ENCODE measurements around the gene RNF125.
"Not testable (repeated sequence)": the region's sequence is repeated elsewhere in the genome, so short reads cannot be mapped to it uniquely, and the experiment has no call there.

The RNF125 gene

DNA sequence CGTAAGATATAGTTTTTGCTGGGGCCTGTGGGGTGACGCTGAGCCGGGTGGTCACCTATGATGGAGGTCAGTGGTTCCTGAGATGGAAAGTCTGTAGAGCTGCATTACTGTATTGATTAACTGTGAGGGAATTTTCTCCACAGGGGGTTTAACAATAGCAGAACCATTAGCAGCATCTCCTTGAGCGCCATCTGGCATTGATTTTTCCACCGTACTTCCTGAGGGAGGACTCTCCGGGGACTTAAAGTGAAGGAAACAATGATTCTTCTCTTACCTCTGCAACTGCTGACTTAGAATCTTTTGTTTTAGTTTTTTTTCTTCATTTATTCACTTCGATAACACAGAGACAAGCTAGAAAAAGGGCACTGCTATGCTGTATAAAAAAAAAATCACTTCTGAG is 22.6 kb upstream of the RNF125 start:
- H3K36me3 ChIP-seq: no peaks in the 10 kb centered on the region
- TF ChIP-seq, protein P1, sequence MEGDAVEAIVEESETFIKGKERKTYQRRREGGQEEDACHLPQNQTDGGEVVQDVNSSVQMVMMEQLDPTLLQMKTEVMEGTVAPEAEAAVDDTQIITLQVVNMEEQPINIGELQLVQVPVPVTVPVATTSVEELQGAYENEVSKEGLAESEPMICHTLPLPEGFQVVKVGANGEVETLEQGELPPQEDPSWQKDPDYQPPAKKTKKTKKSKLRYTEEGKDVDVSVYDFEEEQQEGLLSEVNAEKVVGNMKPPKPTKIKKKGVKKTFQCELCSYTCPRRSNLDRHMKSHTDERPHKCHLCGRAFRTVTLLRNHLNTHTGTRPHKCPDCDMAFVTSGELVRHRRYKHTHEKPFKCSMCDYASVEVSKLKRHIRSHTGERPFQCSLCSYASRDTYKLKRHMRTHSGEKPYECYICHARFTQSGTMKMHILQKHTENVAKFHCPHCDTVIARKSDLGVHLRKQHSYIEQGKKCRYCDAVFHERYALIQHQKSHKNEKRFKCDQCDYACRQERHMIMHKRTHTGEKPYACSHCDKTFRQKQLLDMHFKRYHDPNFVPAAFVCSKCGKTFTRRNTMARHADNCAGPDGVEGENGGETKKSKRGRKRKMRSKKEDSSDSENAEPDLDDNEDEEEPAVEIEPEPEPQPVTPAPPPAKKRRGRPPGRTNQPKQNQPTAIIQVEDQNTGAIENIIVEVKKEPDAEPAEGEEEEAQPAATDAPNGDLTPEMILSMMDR (IDR thresholded peaks at IDR 0.05): no peak
- H3K9me3 ChIP-seq: no peaks in the 10 kb centered on the region
- H3K4me1 ChIP-seq (ENCODE audit: control insufficient read depth in 1 of 2, insufficient read depth in 1 of 2, low read depth in 1 of 2, low read length in 1 of 2): no peaks in the 10 kb centered on the region
- H3K4me3 ChIP-seq (ENCODE audit: low read depth in 1 of 2, low read length in 1 of 2): no peak overlapping the region
- no peak overlapping the region for H3K27ac ChIP-seq
- H3K27me3 ChIP-seq: no peaks in the 10 kb centered on the region

DNA sequence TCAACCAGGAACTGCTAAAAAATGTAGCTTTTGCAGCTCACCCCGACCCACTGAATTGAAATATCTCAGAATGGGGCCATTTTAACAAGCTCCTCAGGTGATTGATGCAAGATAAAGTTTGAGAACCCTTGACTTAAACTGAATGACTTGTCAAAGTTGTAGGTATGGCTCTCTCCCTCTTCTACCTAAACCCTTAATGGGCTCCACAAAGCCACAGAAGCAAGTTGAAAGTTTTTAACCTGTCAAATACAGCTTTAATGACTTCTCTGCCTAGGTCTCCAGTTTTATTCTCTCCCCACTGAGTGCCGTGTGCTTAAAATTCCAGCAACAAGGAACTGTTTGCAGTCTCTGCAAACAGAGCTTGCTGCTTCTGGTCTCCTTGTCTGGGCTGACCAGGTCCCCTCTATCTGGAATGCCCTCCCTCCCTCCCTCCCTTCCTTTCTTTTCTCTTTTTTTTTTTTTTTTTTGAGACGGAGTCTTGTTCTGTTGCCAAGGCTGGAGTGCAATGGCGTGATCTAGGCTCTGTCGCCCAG is 19.7 kb upstream of the RNF125 start:
- no peaks in the 10 kb centered on the region for H3K36me3 ChIP-seq
- TF ChIP-seq, protein P1 (IDR thresholded peaks at IDR 0.05): no peak
- H3K4me1 ChIP-seq (ENCODE audit: control insufficient read depth in 1 of 2, insufficient read depth in 1 of 2, low read depth in 1 of 2, low read length in 1 of 2): no peaks in the 10 kb centered on the region

DNA sequence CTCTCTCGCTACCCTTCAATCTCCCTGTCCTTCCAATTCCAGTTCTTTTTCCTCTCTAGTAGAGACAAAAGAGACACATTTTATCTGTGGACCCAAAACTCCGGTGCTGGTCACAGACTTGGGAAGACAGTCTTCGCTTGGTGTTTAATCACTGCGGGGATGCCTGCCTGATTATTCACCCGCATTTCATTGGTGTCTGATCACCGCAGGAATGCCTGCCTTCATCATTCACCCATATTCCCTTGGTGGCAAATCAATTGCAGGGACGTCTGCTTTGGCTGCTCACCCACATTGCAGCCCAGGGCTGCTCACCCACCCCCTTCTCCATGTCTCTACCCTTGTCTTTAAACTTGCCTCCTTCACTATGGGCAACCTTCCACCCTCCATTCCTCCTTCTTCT is 17.5 kb upstream of the RNF125 start:
- H3K27me3 ChIP-seq; H3K4me3 ChIP-seq (ENCODE audit: low read depth in 1 of 2, low read length in 1 of 2); H3K4me1 ChIP-seq (ENCODE audit: control insufficient read depth in 1 of 2, insufficient read depth in 1 of 2, low read depth in 1 of 2, low read length in 1 of 2); H3K27ac ChIP-seq; H3K9me3 ChIP-seq; H3K36me3 ChIP-seq: not testable (repeated sequence)

More for the DNA sequence above, 19.7 kb upstream of the RNF125 start:
- no peaks in the 10 kb centered on the region for H3K27me3 ChIP-seq
- H3K9me3 ChIP-seq: no peaks in the 10 kb centered on the region
- no peak overlapping the region for H3K4me3 ChIP-seq (ENCODE audit: low read depth in 1 of 2, low read length in 1 of 2)
- H3K27ac ChIP-seq: no peak overlapping the region

DNA sequence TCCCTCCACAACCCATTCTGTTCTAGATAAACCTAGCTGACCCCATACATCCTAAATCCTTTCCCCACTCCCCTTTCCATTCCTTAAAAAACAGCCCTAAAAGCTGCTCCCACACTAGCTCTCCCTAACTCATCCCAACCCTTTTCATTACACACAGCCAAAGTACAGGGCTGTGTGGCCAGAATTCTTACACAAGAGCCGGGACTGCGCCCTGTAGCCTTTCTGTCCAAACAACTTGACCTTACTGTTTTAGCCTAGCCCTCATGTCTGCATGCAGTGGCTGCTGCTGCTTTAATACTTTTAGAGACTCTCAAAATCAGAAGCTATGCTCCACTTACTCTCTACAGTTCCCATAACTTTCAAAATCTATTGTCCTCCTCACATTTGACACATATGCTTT is 14.8 kb upstream of the RNF125 start:
- H3K4me1 ChIP-seq (ENCODE audit: control insufficient read depth in 1 of 2, insufficient read depth in 1 of 2, low read depth in 1 of 2, low read length in 1 of 2); H3K4me3 ChIP-seq (ENCODE audit: low read depth in 1 of 2, low read length in 1 of 2); H3K27ac ChIP-seq; H3K9me3 ChIP-seq; H3K27me3 ChIP-seq; H3K36me3 ChIP-seq: not testable (repeated sequence)

- Histone ChIP-seq H3K27me3 (no peaks in the 10 kb centered on the region), H3K27ac (no peak overlapping the region), H3K4me3 (ENCODE audit: low read depth in 1 of 2, low read length in 1 of 2) (no peak overlapping the region), H3K9me3 (no peaks in the 10 kb centered on the region), H3K36me3 (no peaks in the 10 kb centered on the region), H3K4me1 (ENCODE audit: control insufficient read depth in 1 of 2, insufficient read depth in 1 of 2, low read depth in 1 of 2, low read length in 1 of 2) (no peaks in the 10 kb centered on the region)
- TF ChIP-seq, protein P1 (IDR thresholded peaks at IDR 0.05): no peak
Observed at GRCh38 chr18:32010124-32010721, 8.4 kb upstream of the RNF125 start.

- Histone ChIP-seq H3K4me3 (ENCODE audit: low read depth in 1 of 2, low read length in 1 of 2) (no peak overlapping the region), H3K9me3 (no peaks in the 10 kb centered on the region), H3K36me3 (no peaks in the 10 kb centered on the region), H3K27me3 (no peaks in the 10 kb centered on the region), H3K27ac (no peak overlapping the region), H3K4me1 (ENCODE audit: control insufficient read depth in 1 of 2, insufficient read depth in 1 of 2, low read depth in 1 of 2, low read length in 1 of 2) (no peaks in the 10 kb centered on the region)
- TF ChIP-seq, protein P1 (IDR thresholded peaks at IDR 0.05): no peak
Observed at GRCh38 chr18:32011193-32011592, 7.4 kb upstream of the RNF125 start.

All from neutrophil (primary cell).